GM19324 (cell line): ENCODE results near the gene ATP6V0E1.
"Not testable (repeated sequence)": the region's sequence is repeated elsewhere in the genome, so short reads cannot be mapped to it uniquely, and the experiment has no call there.

Experiments used
- ATAC-seq: cut with Tn5 transposase; IDR thresholded peaks from one replicate; pipeline ENCODE4 v1.9.1; 2021; ENCODE audit warnings: mild to moderate bottlenecking, moderate library complexity; ENCODE audit not compliant: unreplicated experiment, low FRiP score

The ATP6V0E1 gene

GRCh38 chr5:173062141-173062540 lies 78.6 kb downstream of the ATP6V0E1 start:
- ATAC-seq = no peak

GRCh38 chr5:173065155-173065554 lies 81.6 kb downstream of the ATP6V0E1 start:
- ATAC-seq = no peak

GRCh38 chr5:173069671-173070070 lies 86.1 kb downstream of the ATP6V0E1 start:
- ATAC-seq = no peak

GRCh38 chr5:173075137-173075843 lies 91.7 kb downstream of the ATP6V0E1 start:
- ATAC-seq = no peak

GRCh38 chr5:173075970-173076369 lies 92.4 kb downstream of the ATP6V0E1 start:
- no peak for ATAC-seq

GRCh38 chr5:173076471-173076870 lies 92.9 kb downstream of the ATP6V0E1 start:
- ATAC-seq = not testable (repeated sequence)

- ATAC-seq = no peak
These were observed 95.3 kb downstream of the ATP6V0E1 start for GRCh38 chr5:173078878-173079277.
